IPS-18c (cell line): Measurements from ENCODE around the gene PROCR.
"Not testable (repeated sequence)": the region's sequence is repeated elsewhere in the genome, so short reads cannot be mapped to it uniquely, and the experiment has no call there.

Source experiments
- H3K4me3 ChIP-seq: 2 replicates; pipeline ENCODE4 v1.7.0; 2013; ENCODE audit warnings: low read depth, mild to moderate bottlenecking, low read length, moderate library complexity; ENCODE audit not compliant: insufficient read depth
- H3K9me3 ChIP-seq: one replicate; pipeline ENCODE4 v1.6.1; 2013; ENCODE audit warnings: mild to moderate bottlenecking, low read length, moderate library complexity; ENCODE audit not compliant: control insufficient read depth, insufficient read depth

The PROCR gene

DNA sequence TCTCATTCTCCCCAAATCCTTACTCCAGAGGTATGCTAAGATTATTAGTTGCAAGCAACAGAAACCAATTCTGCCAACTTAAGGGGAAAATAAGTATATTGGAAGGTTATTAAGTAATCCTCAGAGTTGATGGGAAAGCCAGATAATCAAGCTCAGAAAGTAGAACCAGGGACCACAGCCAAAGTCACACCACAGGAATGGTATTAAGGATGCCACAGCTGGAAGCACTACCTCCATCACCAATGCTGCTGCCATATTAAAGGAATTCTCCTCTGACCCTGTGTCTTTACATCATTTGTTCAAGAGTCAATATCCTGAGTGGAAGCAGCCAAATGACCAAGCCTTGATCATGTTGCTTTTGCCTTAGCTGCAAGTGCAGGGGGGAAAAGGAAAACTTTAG is 9.9 kb downstream of the PROCR start:
- no peaks in the 10 kb centered on the region for H3K9me3 ChIP-seq
- H3K4me3 ChIP-seq: no peak overlapping the region

DNA sequence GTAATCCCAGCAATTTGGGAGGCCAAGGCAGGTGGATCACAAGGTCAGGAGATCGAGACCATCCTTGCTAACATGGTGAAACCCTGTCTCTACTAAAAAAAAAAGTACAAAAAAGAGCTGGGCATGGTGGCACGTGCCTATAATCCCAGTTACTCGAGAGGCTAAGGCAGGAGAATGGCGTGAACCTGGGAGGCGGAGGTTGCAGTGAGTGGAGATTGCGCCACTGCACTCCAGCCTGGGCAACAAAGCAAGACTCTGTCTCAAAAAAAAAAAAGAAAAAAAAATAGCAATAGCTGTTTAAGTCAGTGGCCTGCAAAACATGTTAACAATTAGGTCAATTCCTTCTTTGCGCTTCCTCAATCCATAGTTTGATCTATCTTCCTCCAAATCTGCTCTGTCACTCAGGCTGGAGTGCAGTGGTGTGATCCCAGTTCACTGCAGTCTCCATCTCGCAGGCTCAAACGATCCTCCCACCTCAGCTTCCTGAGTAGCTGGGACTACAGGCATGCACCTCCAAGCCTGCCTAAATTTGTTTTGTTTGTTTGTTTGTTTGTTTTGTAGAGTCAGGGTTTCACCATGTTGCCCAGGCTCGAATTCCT is 14.9 kb downstream of the PROCR start:
- not testable (repeated sequence) for H3K4me3 ChIP-seq

DNA sequence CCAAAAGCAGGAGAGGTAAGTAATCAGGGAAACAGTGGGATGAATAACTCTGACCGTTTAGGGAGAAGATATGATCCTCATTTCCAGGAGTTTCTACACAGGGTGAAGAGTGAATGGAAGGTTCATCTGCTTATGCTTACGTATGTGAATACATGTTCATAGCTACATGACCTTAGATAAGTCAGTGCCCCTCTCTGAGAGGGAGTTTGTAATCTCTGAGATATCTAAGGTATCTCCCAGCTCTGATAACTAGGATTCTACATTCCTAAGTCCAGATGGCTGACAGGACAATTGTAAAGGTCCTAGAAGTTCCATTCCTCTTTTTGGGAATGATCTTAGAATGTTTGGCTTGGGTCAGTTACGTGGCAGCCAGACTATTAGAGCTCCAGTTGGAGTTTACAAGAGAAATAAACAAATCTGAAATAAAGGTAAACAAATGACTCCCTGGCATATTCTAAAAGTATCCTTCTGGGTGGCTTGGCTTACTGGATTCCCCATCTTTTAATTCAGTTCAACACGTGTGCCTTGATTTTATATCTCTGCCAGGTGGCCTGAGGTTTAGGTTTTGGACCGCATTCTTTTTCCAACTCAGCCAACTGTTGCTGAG is 15.8 kb downstream of the PROCR start:
- peaks cover 4% of the 10 kb centered on the region for H3K9me3 ChIP-seq
- H3K4me3 ChIP-seq: no peak overlapping the region

More for the DNA sequence above, 14.9 kb downstream of the PROCR start:
- not testable (repeated sequence) for H3K9me3 ChIP-seq

DNA sequence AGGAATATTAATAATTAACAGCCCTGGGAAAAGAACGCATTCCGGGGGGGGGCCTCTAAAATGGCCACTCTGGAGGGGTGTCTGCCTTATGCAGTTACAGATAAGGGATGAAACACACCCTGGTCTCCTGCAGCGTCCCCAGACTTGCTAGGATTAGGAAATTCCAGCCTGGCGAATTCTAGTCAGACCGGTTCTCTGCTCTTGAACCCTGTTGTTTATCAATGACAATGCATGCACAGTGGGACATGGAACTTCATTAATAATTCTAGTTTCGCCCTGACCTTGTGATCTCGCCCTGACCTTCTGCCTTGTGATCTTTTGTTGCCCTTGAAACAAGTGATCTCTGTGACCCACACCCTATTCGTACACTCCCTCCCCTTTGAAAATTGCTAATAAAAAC is 17.4 kb downstream of the PROCR start:
- H3K9me3 ChIP-seq, H3K4me3 ChIP-seq: not testable (repeated sequence)

DNA sequence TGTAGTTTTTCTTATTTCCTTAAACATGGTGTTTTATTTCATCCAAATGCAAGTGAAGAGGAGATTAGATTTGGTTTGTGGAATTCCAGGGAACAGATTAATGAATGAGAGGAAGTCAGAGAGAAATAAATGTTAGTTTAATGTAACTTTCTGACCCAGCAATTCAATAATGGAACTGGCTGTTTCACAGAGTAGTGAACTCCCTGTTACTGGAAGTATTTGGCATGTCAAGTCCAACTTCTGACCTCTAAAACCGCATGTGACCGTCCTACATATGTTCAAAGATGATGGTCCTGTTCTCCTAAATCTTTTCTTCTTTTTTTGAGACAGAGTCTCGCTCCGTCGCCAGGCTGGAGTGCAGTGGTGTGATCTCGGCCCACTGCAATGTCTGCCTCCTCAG is 18.7 kb downstream of the PROCR start:
- H3K9me3 ChIP-seq: peaks cover 4% of the 10 kb centered on the region
- H3K4me3 ChIP-seq: no peak overlapping the region

DNA sequence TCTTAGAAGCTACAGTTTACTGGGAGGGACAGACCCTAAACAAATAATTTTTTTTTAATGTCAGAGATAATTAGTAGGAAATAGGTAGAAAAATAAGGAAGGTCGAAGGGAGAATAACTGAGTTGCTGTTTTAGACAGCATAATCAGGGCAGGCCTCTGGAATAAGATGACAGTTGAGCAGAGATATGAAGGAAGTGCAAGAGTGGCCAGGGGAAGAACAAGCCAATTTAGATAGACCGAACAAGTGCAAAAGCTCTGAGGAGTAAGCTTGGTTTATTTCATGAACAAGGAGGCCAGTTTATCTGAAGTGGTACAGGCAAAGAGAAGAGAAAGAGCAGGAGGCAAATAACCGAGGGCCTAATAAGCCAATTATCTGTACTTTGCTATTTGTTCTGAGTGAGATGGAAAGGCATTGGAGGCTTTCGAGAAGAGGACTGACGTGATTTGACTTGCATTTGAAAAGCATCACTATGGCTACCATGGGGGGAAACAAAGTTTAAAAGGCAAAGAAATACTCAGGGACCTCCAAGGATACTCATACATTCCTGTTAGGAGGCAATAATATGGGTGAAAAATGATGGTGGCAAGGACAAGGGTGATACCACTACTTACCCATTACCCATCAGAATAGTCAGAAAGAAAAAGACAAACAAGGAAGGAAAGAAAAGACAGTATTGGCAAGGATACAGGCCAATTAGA is 19.7 kb downstream of the PROCR start:
- no peak overlapping the region for H3K4me3 ChIP-seq
- H3K9me3 ChIP-seq: peaks cover 8% of the 10 kb centered on the region

DNA sequence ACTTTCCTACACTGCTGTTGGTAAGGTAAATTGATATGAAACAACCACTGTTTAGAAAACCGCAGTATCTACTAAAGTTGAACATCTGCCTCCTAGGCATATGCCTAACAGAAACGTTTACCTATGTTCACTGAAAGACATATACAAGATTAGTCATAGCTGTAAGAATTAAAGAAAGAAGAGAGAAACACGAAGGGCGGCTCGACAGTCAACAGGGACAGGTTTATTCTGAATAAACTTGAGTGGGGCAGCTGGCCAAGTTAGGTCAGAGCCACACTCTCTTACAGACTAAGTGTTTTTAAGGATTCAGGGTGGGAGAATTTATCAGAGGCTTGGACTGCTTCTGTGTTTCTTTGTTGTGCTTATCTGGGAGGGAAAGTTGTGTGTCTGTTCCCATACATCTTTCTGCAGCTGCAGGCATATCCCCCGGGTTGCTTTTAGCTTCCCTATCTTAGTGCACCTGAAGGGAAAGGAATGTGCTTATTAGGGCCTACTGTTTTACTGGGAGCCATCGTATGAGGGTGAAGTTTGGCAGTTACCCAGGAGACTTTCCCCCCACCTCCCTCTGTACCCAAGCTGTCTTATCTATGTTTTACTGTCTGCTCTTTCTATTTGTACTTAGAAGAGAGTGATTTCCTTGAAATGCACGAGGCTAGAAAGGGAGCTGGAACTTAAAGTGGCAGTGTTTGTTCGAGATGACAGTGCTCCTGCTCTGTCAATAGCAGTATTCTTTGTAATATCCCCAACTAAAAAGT is 20.4 kb downstream of the PROCR start:
- H3K9me3 ChIP-seq: peaks cover 8% of the 10 kb centered on the region
- H3K4me3 ChIP-seq: no peak overlapping the region

DNA sequence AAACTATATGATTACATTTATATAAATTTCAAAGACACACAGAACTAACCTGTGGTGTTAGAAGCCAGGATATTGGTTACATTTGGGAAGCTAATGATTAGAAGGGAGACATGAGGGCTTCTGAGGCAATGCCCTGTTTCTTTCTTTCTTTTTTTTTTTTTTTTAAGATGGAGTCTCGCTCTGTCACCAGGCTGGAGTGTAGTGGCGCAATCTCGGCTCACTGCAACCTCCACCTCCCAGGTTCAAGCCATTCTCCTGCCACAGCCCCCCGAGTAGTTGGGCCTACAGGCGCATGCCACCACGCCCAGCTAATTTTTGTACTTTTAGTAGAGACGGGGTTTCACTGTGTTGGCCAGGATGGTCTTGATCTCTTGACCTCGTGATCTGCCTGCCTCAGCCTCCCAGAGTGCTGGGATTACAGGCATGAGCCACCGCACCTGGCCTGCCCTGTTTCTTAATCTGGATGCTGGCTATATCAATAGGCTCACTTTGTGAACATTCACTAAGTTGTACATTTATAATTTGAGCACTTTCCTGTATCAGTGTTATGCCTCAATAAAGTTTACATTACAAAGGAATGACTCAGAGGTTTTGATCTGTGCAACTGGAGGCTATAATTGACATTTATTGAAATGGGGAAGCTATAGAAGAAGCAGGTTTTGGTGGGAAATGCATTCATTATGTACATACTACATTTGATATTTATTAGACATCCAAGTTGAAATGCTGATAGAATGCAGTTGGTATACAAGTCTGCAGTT is 21.3 kb downstream of the PROCR start:
- not testable (repeated sequence) for H3K4me3 ChIP-seq, H3K9me3 ChIP-seq

DNA sequence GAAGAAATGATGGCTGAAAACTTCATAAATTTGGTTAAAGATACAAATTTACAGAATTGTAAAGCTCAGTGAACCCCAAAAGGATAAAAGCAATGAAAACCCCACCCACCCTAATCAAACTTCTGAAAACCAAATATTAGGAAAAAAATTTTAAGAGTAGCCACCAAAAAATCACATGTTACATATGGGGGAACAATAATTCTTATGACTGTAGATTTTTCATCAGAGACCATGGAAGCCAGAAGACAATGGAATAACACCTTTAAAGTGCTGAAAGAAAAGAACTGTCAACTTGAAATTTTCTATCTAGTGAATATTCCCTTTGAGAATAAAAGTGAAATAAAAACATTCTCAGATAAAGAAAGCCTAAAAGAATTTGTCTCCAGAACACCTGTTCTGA is 24.4 kb downstream of the PROCR start:
- H3K9me3 ChIP-seq: peaks cover 6% of the 10 kb centered on the region
- H3K4me3 ChIP-seq: no peak overlapping the region

DNA sequence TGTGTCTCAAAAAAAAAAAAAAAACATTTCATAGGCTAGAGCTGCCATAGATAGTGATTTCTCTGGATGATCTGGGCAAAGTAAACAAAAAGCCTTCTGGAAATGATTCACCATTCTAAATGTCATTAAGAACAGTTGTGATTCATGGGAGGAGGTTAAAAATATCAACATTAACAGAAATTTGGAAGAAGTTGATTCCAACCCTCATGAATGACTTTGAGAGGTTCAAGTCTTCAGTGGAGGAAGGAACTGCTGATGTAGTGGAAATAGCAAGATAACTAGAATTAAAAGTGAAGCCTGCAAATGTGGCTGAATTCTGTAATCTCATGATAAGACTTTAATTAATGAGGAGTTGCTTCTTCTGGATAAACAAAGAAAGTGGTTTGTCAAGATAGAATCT is 27.9 kb downstream of the PROCR start:
- peaks cover 6% of the 10 kb centered on the region for H3K9me3 ChIP-seq

DNA sequence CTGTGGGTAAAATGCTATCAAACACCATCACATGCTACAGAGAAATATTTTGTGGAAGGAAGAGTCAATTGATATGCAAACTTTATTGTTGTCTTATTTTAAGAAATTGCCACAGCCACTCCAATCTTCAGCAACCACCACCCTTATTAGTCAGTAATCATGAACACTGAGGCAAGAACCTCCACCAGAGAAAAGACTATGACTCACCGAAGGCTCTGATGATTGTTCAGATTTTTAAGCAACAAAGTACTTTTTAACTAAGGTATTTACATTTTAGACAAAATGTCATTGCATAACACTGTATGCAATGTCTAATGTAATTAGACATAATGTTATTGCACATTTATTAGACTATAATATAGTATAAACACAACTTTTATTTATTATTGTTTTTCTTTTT is 28.4 kb downstream of the PROCR start:
- Histone ChIP-seq H3K4me3 (no peak overlapping the region), H3K9me3 (peaks cover 6% of the 10 kb centered on the region)

More for the DNA sequence above, 27.9 kb downstream of the PROCR start:
- H3K4me3 ChIP-seq: no peak overlapping the region

DNA sequence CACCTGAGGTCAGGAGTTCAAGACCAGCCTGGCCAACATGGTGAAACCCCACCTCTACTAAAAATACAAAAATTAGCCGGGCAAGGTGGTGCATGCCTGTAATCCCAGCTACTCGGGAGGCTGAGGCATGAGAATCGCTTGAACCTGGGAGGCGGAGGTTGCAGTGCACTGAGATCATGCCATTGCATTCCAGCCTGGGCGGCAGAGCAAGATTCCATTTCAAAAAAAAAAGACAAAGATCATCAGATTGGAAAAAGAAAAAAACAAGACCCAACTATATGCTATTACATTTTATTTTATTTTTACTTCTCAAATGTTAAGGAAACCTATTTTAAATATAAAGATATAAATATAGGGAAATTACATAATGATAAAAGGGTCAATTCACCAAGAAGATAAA is 29.6 kb downstream of the PROCR start:
- not testable (repeated sequence) for H3K9me3 ChIP-seq, H3K4me3 ChIP-seq

DNA sequence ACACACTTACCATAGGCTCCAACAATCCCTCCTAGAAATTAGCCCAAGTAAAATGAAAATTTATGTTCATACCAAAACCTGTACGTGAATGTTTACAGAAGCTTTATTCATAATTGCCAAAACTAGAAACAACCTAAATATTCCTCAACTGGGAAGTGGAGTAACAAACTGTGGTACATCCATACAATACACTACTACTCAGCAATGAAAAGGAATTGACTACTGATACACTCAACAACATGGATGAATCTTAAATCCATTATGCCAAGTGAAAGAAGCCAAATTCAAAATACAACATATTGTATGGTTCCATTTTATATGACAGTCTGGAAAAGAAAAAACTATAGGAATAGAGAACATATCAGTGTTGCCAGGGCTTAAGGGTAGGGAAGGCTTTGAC is 34.9 kb downstream of the PROCR start:
- Histone ChIP-seq H3K9me3 (no peaks in the 10 kb centered on the region), H3K4me3 (no peak overlapping the region)

DNA sequence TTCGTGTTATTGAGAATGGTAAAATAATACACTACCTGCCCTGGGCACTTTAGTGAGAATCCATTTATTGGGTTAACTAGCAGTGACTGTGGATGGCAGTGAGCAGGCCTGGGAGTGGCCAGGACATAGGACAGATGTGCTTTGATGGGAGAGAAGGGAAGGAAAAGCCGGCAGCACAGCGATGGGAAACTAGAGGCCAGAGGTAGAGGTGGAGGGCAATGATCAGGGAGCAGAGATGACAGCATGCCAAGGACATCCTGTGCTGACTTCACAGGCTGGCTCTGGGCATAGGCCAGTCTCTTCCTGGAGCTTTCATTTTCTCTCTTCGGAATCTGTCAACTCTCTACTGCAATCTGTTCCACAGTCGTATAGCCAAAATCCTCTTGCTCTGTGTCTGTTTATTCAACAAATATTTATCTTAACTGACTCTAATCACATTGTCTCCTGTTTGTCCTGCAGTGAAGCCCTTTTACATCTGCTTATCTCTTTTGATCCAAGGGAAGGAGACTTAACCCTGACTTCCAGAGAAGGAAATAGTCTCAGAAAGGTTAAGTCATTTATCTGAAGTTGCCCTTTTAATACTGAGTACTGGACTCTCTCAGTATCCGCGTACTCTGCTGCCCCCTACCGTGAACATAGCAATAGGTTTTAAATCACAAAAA is 36.2 kb downstream of the PROCR start:
- H3K4me3 ChIP-seq: no peak overlapping the region

DNA sequence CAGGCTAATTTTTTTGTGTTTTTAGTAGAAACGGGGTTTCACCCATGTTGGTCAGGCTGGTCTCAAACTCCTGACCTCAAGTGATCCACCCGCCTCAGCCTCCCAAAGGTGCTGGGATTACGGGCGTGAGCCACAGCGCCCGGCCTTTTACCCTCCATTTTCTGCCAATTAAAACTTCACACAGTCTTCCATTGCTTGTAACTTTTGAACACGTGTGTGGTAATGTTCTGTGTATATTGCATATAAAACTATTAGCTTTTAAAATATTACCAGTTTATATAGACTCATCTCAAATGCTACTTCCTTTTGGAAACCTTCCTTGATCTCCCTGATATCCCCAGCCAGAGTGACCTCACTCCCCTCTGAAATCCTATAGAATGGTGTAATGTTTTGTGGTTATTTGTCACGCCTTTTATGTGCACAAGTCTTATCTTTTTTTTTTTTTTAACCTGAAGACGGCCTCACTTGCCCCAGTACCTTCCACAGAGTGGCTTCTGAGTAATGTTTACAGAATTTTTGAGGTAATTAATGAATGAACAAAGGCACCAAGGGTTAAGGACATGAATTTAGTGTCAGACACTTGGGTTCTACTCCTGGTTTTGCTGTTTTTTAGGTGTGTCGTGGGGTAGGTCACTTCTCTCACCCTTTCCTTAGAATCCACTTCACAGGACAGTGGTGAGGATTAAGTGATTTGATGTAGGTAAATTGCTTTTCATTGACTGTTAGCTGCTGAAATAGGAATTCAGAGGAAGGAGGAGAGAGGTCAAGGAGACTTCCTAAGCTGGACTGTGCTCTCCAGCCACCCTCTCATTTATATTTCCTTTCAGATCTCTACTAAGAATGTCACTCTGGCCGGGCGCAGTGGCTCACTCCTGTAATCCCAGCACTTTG is 43.4 kb downstream of the PROCR start:
- Histone ChIP-seq H3K4me3 (no peak overlapping the region), H3K9me3 (no peaks in the 10 kb centered on the region)

More for the DNA sequence above, 36.2 kb downstream of the PROCR start:
- no peaks in the 10 kb centered on the region for H3K9me3 ChIP-seq

DNA sequence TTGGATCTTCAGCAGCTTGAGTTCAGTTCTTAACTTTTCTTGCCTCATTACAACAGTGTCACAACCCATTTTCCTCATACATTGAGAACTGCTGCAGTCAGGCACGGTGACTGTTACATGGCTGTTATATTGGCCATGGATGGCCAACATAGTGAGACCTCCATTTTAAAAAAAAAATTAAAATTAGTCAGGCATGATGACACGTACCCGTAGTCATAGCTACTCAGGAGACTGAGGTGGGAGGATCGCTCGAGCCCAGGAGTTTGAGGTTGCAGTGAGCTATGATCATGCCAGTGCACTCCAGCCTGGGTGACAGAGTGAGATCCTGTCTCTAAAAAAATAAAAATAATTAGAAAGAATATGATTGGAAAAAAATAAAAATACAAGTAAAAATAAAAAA is 44.7 kb downstream of the PROCR start:
- Histone ChIP-seq H3K9me3 (no peaks in the 10 kb centered on the region), H3K4me3 (no peak overlapping the region)
